ENCODE results near the gene SETD3. TPM values are rescaled to one million over a fixed set of nuclear protein-coding genes. Genes with fewer than 3 reads are reported as not detected.

Gene SETD3
- total and polyA plus RNA-seq, 2 donors (not counting 1 experiment from before 2014, with no cell fraction given) = 11.0 to 32.1 TPM

DNA sequence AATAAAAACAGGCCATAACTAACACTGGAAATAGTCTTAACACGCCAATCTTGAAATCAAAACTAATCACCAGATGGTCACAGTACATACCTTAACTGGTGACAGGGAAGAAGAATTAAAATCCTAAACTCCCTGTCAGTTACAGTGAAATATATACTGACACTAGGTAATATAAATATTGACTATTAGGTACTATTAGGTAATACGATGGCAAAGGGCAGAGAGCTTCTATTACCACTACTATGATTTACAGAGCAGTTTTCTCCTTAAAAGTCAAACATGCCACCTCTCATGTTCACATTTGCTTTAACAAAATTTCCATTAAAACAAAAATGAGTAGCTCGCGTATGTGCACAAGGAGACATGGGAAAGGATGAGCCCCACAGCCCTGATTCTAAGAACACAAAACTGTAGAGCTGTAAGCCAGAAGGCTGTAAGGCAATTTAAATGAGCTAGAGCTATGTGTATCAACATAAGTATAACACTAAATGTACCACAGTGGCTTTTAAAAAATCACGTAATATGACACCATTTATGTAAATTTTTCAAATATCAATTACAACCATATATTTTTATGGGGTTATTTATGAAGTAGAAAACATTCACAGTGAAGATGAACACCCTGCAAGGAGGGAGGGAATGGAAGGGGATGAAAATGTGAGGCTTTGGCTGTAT, 19.1 kb downstream of the SETD3 start:
- Histone ChIP-seq H3K4me3 (ENCODE audit: control extremely low read depth in 1 of 5, extremely low read depth in 1 of 5, insufficient read depth in 1 of 5, low read depth in 2 of 5, low read length in 4 of 5) (no peak overlapping the region), H3K4me1 (ENCODE audit: control insufficient read depth in 2 of 2, insufficient read depth in 2 of 2, low read length in 2 of 2) (no peaks in the 10 kb centered on the region), H3K27me3 (replicated peaks in 1 of 4; ENCODE audit: control extremely low read depth in 1 of 4, control insufficient read depth in 3 of 4, insufficient read depth in 4 of 4, low read length in 3 of 4) (no peaks in the 10 kb centered on the region), H3K4me2 (replicated peaks; ENCODE audit: low read depth, low read length, poor library complexity, severe bottlenecking) (no peak overlapping the region), H2AFZ (ENCODE audit: insufficient read depth, low read depth, low read length, poor library complexity, severe bottlenecking) (no peak overlapping the region), H4K20me1 (ENCODE audit: control insufficient read depth, insufficient read depth, low read length, poor library complexity, severe bottlenecking) (peaks cover 6% of the 10 kb centered on the region), H3K36me3 (replicated peaks in 1 of 2; ENCODE audit: control extremely low read depth in 1 of 2, control insufficient read depth in 1 of 2, extremely low read depth in 1 of 2, insufficient read depth in 2 of 2, low read length in 1 of 2) (peaks cover 23 to 62% of the 10 kb centered on the region in 2 experiments), H3K9ac (ENCODE audit: low read length) (no peak overlapping the region), H3K79me2 (ENCODE audit: control insufficient read depth, insufficient read depth, low read length) (peaks cover 9% of the 10 kb centered on the region), H3K27ac (ENCODE audit: low read length in 2 of 2) (no peak overlapping the region), H3K9me3 (ENCODE audit: control extremely low read depth in 1 of 3, control insufficient read depth in 2 of 3, insufficient read depth in 1 of 3, low read length in 2 of 3) (no peaks in the 10 kb centered on the region)
- H3K4me3 Mint-ChIP-seq = no peak overlapping the region
- no peaks in the 10 kb centered on the region for H3K9me3 Mint-ChIP-seq (ENCODE audit: insufficient read depth)
- DNase-seq = no peak
- no peak overlapping the region for H3K27ac Mint-ChIP-seq
- H3K4me1 Mint-ChIP-seq = peaks cover 1% of the 10 kb centered on the region
- POLR2A ChIA-PET = no interaction called here
- ATAC-seq (ENCODE audit: low read depth) = no peak
- WGBS (ENCODE audit: insufficient coverage) = no CpG with 5 or more reads among the region's 5 CpGs
- intact Hi-C loops (cut with micrococcal nuclease) = no loop called here
- TF ChIP-seq EZH2 (IDR thresholded peaks at IDR 0.05; ENCODE audit: borderline replicate concordance, insufficient read depth, low read depth, low read length, poor library complexity, severe bottlenecking) = no peak
- TF ChIP-seq, protein P1, sequence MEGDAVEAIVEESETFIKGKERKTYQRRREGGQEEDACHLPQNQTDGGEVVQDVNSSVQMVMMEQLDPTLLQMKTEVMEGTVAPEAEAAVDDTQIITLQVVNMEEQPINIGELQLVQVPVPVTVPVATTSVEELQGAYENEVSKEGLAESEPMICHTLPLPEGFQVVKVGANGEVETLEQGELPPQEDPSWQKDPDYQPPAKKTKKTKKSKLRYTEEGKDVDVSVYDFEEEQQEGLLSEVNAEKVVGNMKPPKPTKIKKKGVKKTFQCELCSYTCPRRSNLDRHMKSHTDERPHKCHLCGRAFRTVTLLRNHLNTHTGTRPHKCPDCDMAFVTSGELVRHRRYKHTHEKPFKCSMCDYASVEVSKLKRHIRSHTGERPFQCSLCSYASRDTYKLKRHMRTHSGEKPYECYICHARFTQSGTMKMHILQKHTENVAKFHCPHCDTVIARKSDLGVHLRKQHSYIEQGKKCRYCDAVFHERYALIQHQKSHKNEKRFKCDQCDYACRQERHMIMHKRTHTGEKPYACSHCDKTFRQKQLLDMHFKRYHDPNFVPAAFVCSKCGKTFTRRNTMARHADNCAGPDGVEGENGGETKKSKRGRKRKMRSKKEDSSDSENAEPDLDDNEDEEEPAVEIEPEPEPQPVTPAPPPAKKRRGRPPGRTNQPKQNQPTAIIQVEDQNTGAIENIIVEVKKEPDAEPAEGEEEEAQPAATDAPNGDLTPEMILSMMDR (IDR thresholded peaks at IDR 0.05) = no peak
- H3K27me3 Mint-ChIP-seq = no peaks in the 10 kb centered on the region
- CTCF ChIA-PET = no interaction called here

DNA sequence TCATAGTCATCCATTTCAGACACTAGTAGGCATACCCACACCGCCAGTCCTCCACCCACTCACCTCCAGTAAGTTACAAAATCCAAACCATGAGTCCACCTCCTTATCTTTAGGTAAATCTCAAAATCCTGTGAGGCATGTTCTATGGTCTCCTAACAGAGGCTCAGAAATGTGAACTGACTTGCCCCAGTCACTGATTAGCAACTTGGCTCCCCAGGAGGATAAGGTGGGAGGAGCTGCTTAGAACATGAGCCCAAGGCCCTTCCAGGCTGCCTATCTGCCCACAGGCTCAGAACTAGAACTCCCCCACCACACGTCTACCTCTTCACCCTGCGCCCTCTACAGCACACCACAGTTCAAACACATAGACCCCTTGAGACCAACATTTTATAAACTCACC, 19.9 kb downstream of the SETD3 start:
- Histone ChIP-seq H3K79me2 (ENCODE audit: control insufficient read depth, insufficient read depth, low read length) (peaks cover 2% of the 10 kb centered on the region), H3K9ac (ENCODE audit: low read length) (no peak overlapping the region), H3K36me3 (replicated peaks in 1 of 2; ENCODE audit: control extremely low read depth in 1 of 2, control insufficient read depth in 1 of 2, extremely low read depth in 1 of 2, insufficient read depth in 2 of 2, low read length in 1 of 2) (peaks cover 23 to 67% of the 10 kb centered on the region in 2 experiments), H3K27me3 (replicated peaks in 1 of 4; ENCODE audit: control extremely low read depth in 1 of 4, control insufficient read depth in 3 of 4, insufficient read depth in 4 of 4, low read length in 3 of 4) (no peaks in the 10 kb centered on the region), H2AFZ (ENCODE audit: insufficient read depth, low read depth, low read length, poor library complexity, severe bottlenecking) (no peak overlapping the region), H4K20me1 (ENCODE audit: control insufficient read depth, insufficient read depth, low read length, poor library complexity, severe bottlenecking) (no peaks in the 10 kb centered on the region), H3K4me1 (ENCODE audit: control insufficient read depth in 2 of 2, insufficient read depth in 2 of 2, low read length in 2 of 2) (no peaks in the 10 kb centered on the region), H3K4me2 (replicated peaks; ENCODE audit: low read depth, low read length, poor library complexity, severe bottlenecking) (no peak overlapping the region), H3K27ac (ENCODE audit: low read length in 2 of 2) (no peak overlapping the region), H3K4me3 (ENCODE audit: control extremely low read depth in 1 of 5, extremely low read depth in 1 of 5, insufficient read depth in 1 of 5, low read depth in 2 of 5, low read length in 4 of 5) (no peak overlapping the region), H3K9me3 (ENCODE audit: control extremely low read depth in 1 of 3, control insufficient read depth in 2 of 3, insufficient read depth in 1 of 3, low read length in 2 of 3) (no peaks in the 10 kb centered on the region)
- 87% methylated on average over 2 of the region's 3 CpGs for WGBS (ENCODE audit: insufficient coverage)
- POLR2A ChIA-PET = no interaction called here
- no peak for TF ChIP-seq EZH2 (IDR thresholded peaks at IDR 0.05; ENCODE audit: borderline replicate concordance, insufficient read depth, low read depth, low read length, poor library complexity, severe bottlenecking)
- no peak for ATAC-seq (ENCODE audit: low read depth)
- H3K27me3 Mint-ChIP-seq = no peaks in the 10 kb centered on the region
- intact Hi-C loops (cut with micrococcal nuclease) = no loop called here
- H3K27ac Mint-ChIP-seq = no peak overlapping the region
- CTCF ChIA-PET = no interaction called here
- H3K9me3 Mint-ChIP-seq (ENCODE audit: insufficient read depth) = no peaks in the 10 kb centered on the region
- peaks cover 1% of the 10 kb centered on the region for H3K4me1 Mint-ChIP-seq
- no peak overlapping the region for H3K4me3 Mint-ChIP-seq
- DNase-seq = no peak
